Kidney epithelial cell (primary cell): ENCODE data around the gene PRR13. TPM values are rescaled to one million over a fixed set of nuclear protein-coding genes. Genes with fewer than 3 reads are reported as not detected.

Experiments used
- DNase-seq: peaks from one replicate; pipeline ENCODE4 v3.0.0-alpha.2; 2010; ENCODE audit warnings: low read depth
- H3K27me3 ChIP-seq: 2 replicates; pipeline ENCODE4 v1.6.0; 2011; ENCODE audit warnings: low read length; ENCODE audit not compliant: control insufficient read depth, insufficient read depth
- H3K36me3 ChIP-seq: 2 replicates; pipeline ENCODE4 v1.5.1; 2011; ENCODE audit warnings: low read length; ENCODE audit not compliant: control insufficient read depth, insufficient read depth
- H3K4me3 ChIP-seq: 2 replicates; pipeline ENCODE4 v1.5.1; 2011; ENCODE audit warnings: low read depth, mild to moderate bottlenecking, control low read depth, low read length
- total RNA-seq: library from RNA; depleted of rRNA; stranded (reverse); fragments of >200 nt; gene quantifications from 2 replicates; pipeline ENCODE4 v1.2.3, GENCODE V29; 2015
- TF ChIP-seq, protein P1 (sequence below): IDR thresholded peaks from 2 replicates; pipeline ENCODE4 v1.5.1; 2011; ENCODE audit warnings: mild to moderate bottlenecking, moderate library complexity, low read length, control low read depth, inconsistent platforms; ENCODE audit not compliant: insufficient read depth, poor library complexity, severe bottlenecking

PRR13 gene
- total RNA-seq, 1 donor from 2014 or later = 91.4 TPM

- no peak overlapping the region for H3K4me3 ChIP-seq
- TF ChIP-seq, protein P1, sequence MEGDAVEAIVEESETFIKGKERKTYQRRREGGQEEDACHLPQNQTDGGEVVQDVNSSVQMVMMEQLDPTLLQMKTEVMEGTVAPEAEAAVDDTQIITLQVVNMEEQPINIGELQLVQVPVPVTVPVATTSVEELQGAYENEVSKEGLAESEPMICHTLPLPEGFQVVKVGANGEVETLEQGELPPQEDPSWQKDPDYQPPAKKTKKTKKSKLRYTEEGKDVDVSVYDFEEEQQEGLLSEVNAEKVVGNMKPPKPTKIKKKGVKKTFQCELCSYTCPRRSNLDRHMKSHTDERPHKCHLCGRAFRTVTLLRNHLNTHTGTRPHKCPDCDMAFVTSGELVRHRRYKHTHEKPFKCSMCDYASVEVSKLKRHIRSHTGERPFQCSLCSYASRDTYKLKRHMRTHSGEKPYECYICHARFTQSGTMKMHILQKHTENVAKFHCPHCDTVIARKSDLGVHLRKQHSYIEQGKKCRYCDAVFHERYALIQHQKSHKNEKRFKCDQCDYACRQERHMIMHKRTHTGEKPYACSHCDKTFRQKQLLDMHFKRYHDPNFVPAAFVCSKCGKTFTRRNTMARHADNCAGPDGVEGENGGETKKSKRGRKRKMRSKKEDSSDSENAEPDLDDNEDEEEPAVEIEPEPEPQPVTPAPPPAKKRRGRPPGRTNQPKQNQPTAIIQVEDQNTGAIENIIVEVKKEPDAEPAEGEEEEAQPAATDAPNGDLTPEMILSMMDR = no peak
Observed at GRCh38 chr12:53466640-53467039, 25.1 kb downstream of the PRR13 start.

DNA sequence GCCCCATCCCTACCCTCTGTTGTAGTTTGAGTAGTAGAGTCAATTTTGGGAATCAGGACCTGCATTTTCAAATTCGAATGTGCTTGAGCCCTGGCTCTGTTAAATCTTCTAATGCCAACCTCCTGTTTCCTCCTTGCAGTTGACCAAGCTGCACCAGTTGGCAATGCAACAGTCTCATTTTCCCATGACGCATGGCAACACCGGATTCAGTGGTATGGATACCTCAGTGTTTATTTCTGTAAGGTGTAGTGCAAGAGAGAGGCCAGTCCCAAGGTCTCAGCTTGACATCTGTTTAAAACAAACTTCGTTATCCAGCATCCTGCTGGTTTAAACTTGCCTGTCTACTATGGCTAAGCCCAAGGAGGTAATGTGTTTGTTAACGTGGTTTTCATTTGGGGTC lies 25.5 kb downstream of the PRR13 start:
- Histone ChIP-seq H3K27me3 (no peaks in the 10 kb centered on the region), H3K36me3 (peaks cover 4% of the 10 kb centered on the region), H3K4me3 (no peak overlapping the region)
- DNase-seq = no peak
- TF ChIP-seq, protein P1 = no peak

More at GRCh38 chr12:53466640-53467039, 25.1 kb downstream of the PRR13 start:
- H3K36me3 ChIP-seq = peaks cover 4% of the 10 kb centered on the region
- no peak for DNase-seq
- H3K27me3 ChIP-seq = no peaks in the 10 kb centered on the region

DNA sequence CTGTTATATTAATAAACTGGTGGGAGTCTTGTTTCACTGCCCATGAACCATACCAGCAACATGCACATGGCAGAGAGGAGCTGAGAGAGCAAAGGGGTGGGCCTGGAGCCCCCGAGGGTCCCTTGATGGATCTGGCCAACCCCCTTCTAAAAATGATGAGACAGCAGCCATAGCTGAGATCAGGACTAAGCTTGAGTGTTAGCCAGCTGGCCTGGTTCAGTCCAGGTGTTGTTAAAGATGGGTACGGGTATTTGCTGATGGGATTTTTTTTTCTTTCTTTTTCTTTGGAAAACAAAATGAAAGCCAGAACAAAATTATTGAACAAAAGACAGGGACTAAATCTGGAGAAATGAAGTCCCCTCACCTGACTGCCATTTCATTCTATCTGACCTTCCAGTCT lies 26.3 kb downstream of the PRR13 start:
- Histone ChIP-seq H3K36me3 (peaks cover 4% of the 10 kb centered on the region), H3K4me3 (no peak overlapping the region), H3K27me3 (no peaks in the 10 kb centered on the region)
- TF ChIP-seq, protein P1 = no peak
- DNase-seq = no peak

GRCh38 chr12:53468282-53468681 lies 26.7 kb downstream of the PRR13 start:
- TF ChIP-seq, protein P1 = no peak
- Histone ChIP-seq H3K36me3 (peaks cover 4% of the 10 kb centered on the region), H3K27me3 (no peaks in the 10 kb centered on the region)

DNA sequence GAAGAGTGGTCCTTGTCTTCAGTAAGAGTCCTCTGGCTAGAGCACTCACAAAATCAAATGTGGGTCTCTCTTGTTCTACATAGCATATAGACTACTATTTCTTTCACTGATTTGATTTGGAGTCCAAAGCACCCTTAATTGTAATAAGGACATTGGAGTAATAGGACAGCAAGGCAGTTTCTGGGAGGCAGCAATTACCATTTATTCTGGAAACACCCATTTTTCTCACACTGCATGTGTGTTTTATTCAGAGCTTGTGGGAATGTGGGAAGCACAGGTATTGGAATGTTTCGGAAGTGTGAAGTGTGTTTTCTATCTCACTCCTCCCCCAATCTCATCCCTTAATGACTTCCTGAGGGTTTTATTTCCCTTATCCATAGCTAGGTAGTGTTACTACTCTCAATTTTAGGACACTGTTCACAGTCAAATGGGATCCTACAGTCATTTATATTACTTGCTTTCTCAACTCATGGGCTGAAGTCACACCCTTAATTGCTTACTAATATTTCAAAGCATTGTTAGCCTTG lies 30.6 kb downstream of the PRR13 start:
- TF ChIP-seq, protein P1 = no peak
- Histone ChIP-seq H3K27me3 (no peaks in the 10 kb centered on the region), H3K4me3 (no peak overlapping the region), H3K36me3 (peaks cover 2% of the 10 kb centered on the region)
- DNase-seq = no peak

More at GRCh38 chr12:53468282-53468681, 26.7 kb downstream of the PRR13 start:
- no peak for DNase-seq
- H3K4me3 ChIP-seq = no peak overlapping the region

GRCh38 chr12:53474077-53474476 lies 32.5 kb downstream of the PRR13 start:
- Histone ChIP-seq H3K36me3 (no peaks in the 10 kb centered on the region), H3K4me3 (no peak overlapping the region), H3K27me3 (no peaks in the 10 kb centered on the region)
- no peak for DNase-seq
- TF ChIP-seq, protein P1 = no peak
